ENCODE results near the gene RET.
A peak's percentile ranks its signal among the peaks of the same experiment; 100 is the strongest.
"Not testable (repeated sequence)": the region's sequence is repeated elsewhere in the genome, so short reads cannot be mapped to it uniquely, and the experiment has no call there.

The RET gene

GRCh38 chr10:43079856-43080255 lies 3.0 kb downstream of the RET start:
- no peak for DNase-seq

- peak; percentile 99 for DNase-seq
Observed at GRCh38 chr10:43082087-43082486, 5.2 kb downstream of the RET start.

GRCh38 chr10:43082746-43083145 lies 5.9 kb downstream of the RET start:
- DNase-seq = no peak

- no peak for DNase-seq
Observed at GRCh38 chr10:43083764-43084163, 6.9 kb downstream of the RET start.

GRCh38 chr10:43084812-43085211 lies 7.9 kb downstream of the RET start:
- no peak for DNase-seq

GRCh38 chr10:43086321-43086942 lies 9.6 kb downstream of the RET start:
- peak; percentile 60 for DNase-seq

GRCh38 chr10:43089519-43089918 lies 12.7 kb downstream of the RET start:
- DNase-seq = no peak

GRCh38 chr10:43090188-43090587 lies 13.3 kb downstream of the RET start:
- DNase-seq = no peak

- DNase-seq = no peak
Observed at GRCh38 chr10:43090664-43091063, 13.8 kb downstream of the RET start.

GRCh38 chr10:43091846-43092245 lies 15.0 kb downstream of the RET start:
- peak; percentile 13 for DNase-seq

GRCh38 chr10:43093423-43094076 lies 16.7 kb downstream of the RET start:
- peak; percentile 94 for DNase-seq

GRCh38 chr10:43094085-43094484 lies 17.2 kb downstream of the RET start:
- peak; percentile 94 for DNase-seq

- not testable (repeated sequence) for DNase-seq
Observed at GRCh38 chr10:43099339-43099738, 22.5 kb downstream of the RET start.

GRCh38 chr10:43099928-43100327 lies 23.1 kb downstream of the RET start:
- no peak for DNase-seq

GRCh38 chr10:43100366-43100765 lies 23.5 kb downstream of the RET start:
- DNase-seq = no peak

GRCh38 chr10:43102063-43102828 lies 25.4 kb downstream of the RET start:
- DNase-seq = no peak

GRCh38 chr10:43105102-43105955 lies 28.5 kb downstream of the RET start:
- peak; percentile 91 for DNase-seq

GRCh38 chr10:43105956-43106229 lies 29.0 kb downstream of the RET start:
- no peak for DNase-seq

- no peak for DNase-seq
Observed at GRCh38 chr10:43106256-43107091, 29.6 kb downstream of the RET start.

- no peak for DNase-seq
Observed at GRCh38 chr10:43108951-43109350, 32.1 kb downstream of the RET start.

- DNase-seq = no peak
Observed at GRCh38 chr10:43109671-43110249, 32.9 kb downstream of the RET start.

Data from NCI-H146 (cell line).